HepG2 (cell line): ENCODE measurements around the gene MTG1. TPM values are rescaled to one million over a fixed set of nuclear protein-coding genes. Genes with fewer than 3 reads are reported as not detected.
A peak's percentile ranks its signal among the peaks of the same experiment; 100 is the strongest.

Experiments
- CHD2 ChIP-seq: IDR thresholded peaks from 2 replicates; pipeline ENCODE4 v1.6.1; 2011; ENCODE audit warnings: low read depth, low read length, improper control_type of control experiment
- DMAP1 ChIP-seq: IDR thresholded peaks from 2 replicates; pipeline ENCODE4 v1.6.1; 2016
- FLYWCH1 ChIP-seq: sonication (generic); formaldehyde crosslinking; IDR thresholded peaks from 2 replicates; pipeline ENCODE4 v1.8.1; 2023; ENCODE audit warnings: mild to moderate bottlenecking, missing genetic modification reagents
- HES4 ChIP-seq: sonication (generic); formaldehyde crosslinking; IDR thresholded peaks from 2 replicates; pipeline ENCODE4 v1.9.0; 2021; ENCODE audit warnings: mild to moderate bottlenecking, missing genetic modification reagents, borderline replicate concordance
- IRF9 ChIP-seq: sonication (generic); formaldehyde crosslinking; IDR thresholded peaks from 2 replicates; pipeline ENCODE4 v1.8.0; 2022; ENCODE audit warnings: missing genetic modification reagents, mild to moderate bottlenecking, borderline replicate concordance
- NR2F2 ChIP-seq: IDR thresholded peaks from 2 replicates; pipeline ENCODE4 v1.6.1; 2012; ENCODE audit warnings: low read depth, inconsistent platforms, borderline replicate concordance
- RBFOX2 ChIP-seq: fragments of 200-400 bp; formaldehyde crosslinking; IDR thresholded peaks from 2 replicates; pipeline ENCODE4 v1.6.1; 2017; ENCODE audit warnings: low read depth, mild to moderate bottlenecking, low read length
- RNF2 ChIP-seq: fragments of 450-650 bp; conservative IDR thresholded peaks from 2 replicates; pipeline ENCODE4 v1.6.1; 2016; ENCODE audit warnings: low read depth
- SIN3B ChIP-seq: fragments of 150-350 bp; IDR thresholded peaks from 2 replicates; pipeline ENCODE4 v1.6.1; 2014; ENCODE audit warnings: low read length
- SRSF1 ChIP-seq: fragments of 200-400 bp; formaldehyde crosslinking; optimal IDR thresholded peaks from 2 replicates; pipeline ENCODE3; 2017; ENCODE audit warnings: mild to moderate bottlenecking, low read depth, low read length, moderate library complexity
- STAT6 ChIP-seq: sonication (generic); formaldehyde crosslinking; IDR thresholded peaks from 2 replicates; pipeline ENCODE4 v1.4.0; 2020; ENCODE audit warnings: missing genetic modification reagents, mild to moderate bottlenecking, borderline replicate concordance
- TAF1 ChIP-seq: sonication (generic); formaldehyde crosslinking; IDR thresholded peaks from 2 replicates; pipeline ENCODE4 v1.4.0; 2020; ENCODE audit warnings: missing genetic modification reagents
- TCF12 ChIP-seq, 2 experiments: fragments of 450-650 bp in 1 of 2; sonication (generic) in 1 of 2; formaldehyde crosslinking in 1 of 2; IDR thresholded peaks; 2 replicates each; pipeline versions ENCODE4 v1.6.1 to v1.8.0; 2017 to 2022; ENCODE audit warnings: antibody characterized with exemption in 1 of 2, mild to moderate bottlenecking in 1 of 2, missing genetic modification reagents in 1 of 2, moderate library complexity in 1 of 2
- WIZ ChIP-seq: sonication (generic); formaldehyde crosslinking; IDR thresholded peaks from 2 replicates; pipeline ENCODE4 v1.5.1; 2020; ENCODE audit warnings: mild to moderate bottlenecking, missing genetic modification reagents
- ZMYM3 ChIP-seq: sonication (generic); formaldehyde crosslinking; IDR thresholded peaks from 2 replicates; pipeline ENCODE4 v1.5.1; 2020; ENCODE audit warnings: mild to moderate bottlenecking, missing genetic modification reagents
- ZNF33B ChIP-seq: sonication (generic); formaldehyde crosslinking; IDR thresholded peaks from 2 replicates; pipeline ENCODE4 v1.5.1; 2020; ENCODE audit warnings: mild to moderate bottlenecking, missing genetic modification reagents
- ZNF350 ChIP-seq: sonication (generic); formaldehyde crosslinking; IDR thresholded peaks from 2 replicates; pipeline ENCODE4 v1.4.0; 2020; ENCODE audit warnings: mild to moderate bottlenecking, low read depth, missing genetic modification reagents, borderline replicate concordance
- ZNF383 ChIP-seq: sonication (generic); formaldehyde crosslinking; IDR thresholded peaks from 2 replicates; pipeline ENCODE4 v1.4.0; 2020; ENCODE audit warnings: missing genetic modification reagents, mild to moderate bottlenecking, borderline replicate concordance
- ZNF432 ChIP-seq: sonication (generic); formaldehyde crosslinking; IDR thresholded peaks from 2 replicates; pipeline ENCODE4 v1.5.0; 2020; ENCODE audit warnings: missing genetic modification reagents, mild to moderate bottlenecking, borderline replicate concordance
- ZNF484 ChIP-seq: sonication (generic); formaldehyde crosslinking; IDR thresholded peaks from 2 replicates; pipeline ENCODE4 v1.5.1; 2020; ENCODE audit warnings: mild to moderate bottlenecking, low read depth, missing genetic modification reagents, borderline replicate concordance
- ZNF598 ChIP-seq: sonication (generic); formaldehyde crosslinking; IDR thresholded peaks from 2 replicates; pipeline ENCODE4 v1.5.1; 2020; ENCODE audit warnings: mild to moderate bottlenecking, missing genetic modification reagents, borderline replicate concordance
- ZSCAN20 ChIP-seq: sonication (generic); formaldehyde crosslinking; IDR thresholded peaks from 2 replicates; pipeline ENCODE4 v1.4.0; 2020; ENCODE audit warnings: missing genetic modification reagents, mild to moderate bottlenecking, borderline replicate concordance
- polyA plus RNA-seq, 8 experiments: library from polyadenylated mRNA; depleted of rRNA in 3 of 8; stranded (reverse) in 7 of 8; unstranded in 1 of 8; fragments of >200 nt; fragmentation: Illumina TruSeq in 4 of 8; extraction: Trizol in 4 of 8; gene quantifications; 2 replicates each; pipeline versions ENCODE4 v1.2.1 to v1.2.3, GENCODE V29; 2011 to 2016; ENCODE audit warnings: low read depth in 4 of 8, missing spikeins in 1 of 8, mixed read lengths in 1 of 8; ENCODE audit not compliant: insufficient read depth in 1 of 8
- total RNA-seq, 5 experiments: library from RNA; depleted of rRNA; stranded (reverse); fragments of >200 nt; fragmentation: Illumina TruSeq; extraction: Trizol; gene quantifications; 2 replicates each; pipeline ENCODE4 v1.2.3, GENCODE V29; 2016; ENCODE audit warnings: low read depth in 1 of 5
- TF ChIP-seq, protein P1 (sequence below): sonication (generic); formaldehyde crosslinking; IDR thresholded peaks from 2 replicates; pipeline ENCODE4 v1.4.0; 2020; ENCODE audit warnings: low read depth, mild to moderate bottlenecking, missing genetic modification reagents
- TF ChIP-seq, protein P2 (sequence below): sonication (generic); formaldehyde crosslinking; IDR thresholded peaks from 2 replicates; pipeline ENCODE4 v1.4.0; 2020; ENCODE audit warnings: missing genetic modification reagents; ENCODE audit errors: not compliant biosample characterization

The MTG1 gene
- total and polyA plus RNA-seq, 2 of the 13 experiments (the other 11 are each of a cell fraction or from before 2014, with no cell fraction given), result 42.0 to 103 TPM

DNA sequence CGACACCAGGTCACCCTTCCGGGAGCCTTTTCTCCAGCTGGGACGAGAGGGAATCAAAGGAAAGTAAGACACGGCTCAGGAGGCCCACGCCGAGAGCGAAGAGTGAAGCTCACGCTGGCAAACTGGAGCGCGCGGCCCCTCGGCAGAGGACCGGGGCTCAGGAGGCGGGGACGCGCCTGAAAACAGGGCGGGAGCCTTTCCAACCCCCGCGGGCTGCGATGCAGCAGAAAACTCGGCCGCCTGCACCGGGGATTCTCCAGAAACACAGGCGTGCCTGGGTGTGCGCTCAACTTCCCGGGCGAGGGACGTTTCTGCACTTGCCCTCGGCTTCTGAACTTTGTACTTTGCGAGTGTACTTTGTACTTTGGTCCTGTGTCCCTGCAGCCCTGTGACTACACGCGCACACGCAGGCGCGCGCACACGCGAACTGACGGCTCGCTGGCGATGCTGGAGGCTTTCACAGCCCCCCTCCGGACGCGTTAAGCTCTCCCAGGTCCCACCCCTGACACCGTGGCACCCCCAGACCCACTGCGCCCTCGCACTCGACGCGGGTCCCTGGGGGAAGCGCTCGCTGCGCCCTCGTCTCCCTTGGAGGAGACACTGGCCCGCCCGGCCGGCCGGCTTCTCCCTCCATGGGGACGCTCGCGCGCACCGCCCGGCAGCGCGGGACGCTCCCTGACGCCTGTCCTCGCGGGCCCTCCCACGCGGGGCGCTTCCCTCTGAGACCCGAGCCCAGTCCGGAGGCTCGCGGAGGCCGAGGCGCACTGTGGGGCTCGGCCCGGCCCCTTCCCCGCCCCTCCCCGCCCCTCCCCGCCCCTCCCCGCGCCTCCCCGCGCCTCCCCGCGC lies 15.5 kb upstream of the MTG1 start (continued):
- TF ChIP-seq IRF9 (peak; percentile 49; the same call in 1 of the 2 replicates), RNF2 (no peak), NR2F2 (0 out of 2 replicates have a peak, but pooled peaks have one; percentile 26), ZNF33B (CRISPR knock-in tag) (0 out of 2 replicates have a peak, but pooled peaks have one; percentile 68), ZNF484 (0 out of 2 replicates have a peak, but pooled peaks have one; percentile 27), SRSF1 (peak; percentile 29), CHD2 (no peak), STAT6 (CRISPR knock-in tag) (no peak; the same call in 1 of the 2 replicates), TAF1 (CRISPR knock-in tag) (peak; percentile 41; the same call in 1 of the 2 replicates), ZNF383 (no peak), SIN3B (no peak), ZNF598 (CRISPR knock-in tag) (peak; percentile 76; the same call in 1 of the 2 replicates), WIZ (CRISPR knock-in tag) (peak; percentile 89; the same call in 1 of the 2 replicates), HES4 (CRISPR knock-in tag) (0 out of 2 replicates have a peak, but pooled peaks have one; percentile 56), DMAP1 (CRISPR knock-in tag) (peak; percentile 67), ZSCAN20 (no peak), RBFOX2 (peak; percentile 90), TCF12 (IDR thresholded peaks at IDR 0.05) (no peak), TCF12 (CRISPR knock-in tag; IDR thresholded peaks at IDR 0.05) (peak; percentile 82), ZNF432 (CRISPR knock-in tag) (no peak), ZNF350 (peak; percentile 65; the same call in 1 of the 2 replicates), ZMYM3 (CRISPR knock-in tag) (peak; percentile 40; the same call in 1 of the 2 replicates), FLYWCH1 (CRISPR knock-in tag) (peak; percentile 94)
- TF ChIP-seq, protein P1, sequence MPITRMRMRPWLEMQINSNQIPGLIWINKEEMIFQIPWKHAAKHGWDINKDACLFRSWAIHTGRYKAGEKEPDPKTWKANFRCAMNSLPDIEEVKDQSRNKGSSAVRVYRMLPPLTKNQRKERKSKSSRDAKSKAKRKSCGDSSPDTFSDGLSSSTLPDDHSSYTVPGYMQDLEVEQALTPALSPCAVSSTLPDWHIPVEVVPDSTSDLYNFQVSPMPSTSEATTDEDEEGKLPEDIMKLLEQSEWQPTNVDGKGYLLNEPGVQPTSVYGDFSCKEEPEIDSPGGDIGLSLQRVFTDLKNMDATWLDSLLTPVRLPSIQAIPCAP (CRISPR knock-in tag), result no peak
- TF ChIP-seq, protein P2, sequence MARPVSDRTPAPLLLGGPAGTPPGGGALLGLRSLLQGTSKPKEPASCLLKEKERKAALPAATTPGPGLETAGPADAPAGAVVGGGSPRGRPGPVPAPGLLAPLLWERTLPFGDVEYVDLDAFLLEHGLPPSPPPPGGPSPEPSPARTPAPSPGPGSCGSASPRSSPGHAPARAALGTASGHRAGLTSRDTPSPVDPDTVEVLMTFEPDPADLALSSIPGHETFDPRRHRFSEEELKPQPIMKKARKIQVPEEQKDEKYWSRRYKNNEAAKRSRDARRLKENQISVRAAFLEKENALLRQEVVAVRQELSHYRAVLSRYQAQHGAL (CRISPR knock-in tag), result no peak
